Neural progenitor cell (in vitro differentiated cells): ENCODE measurements around the gene PNLIP.

Source experiments
- EZH2 ChIP-seq: fragments of 200-600 bp; sonication (generic); IDR thresholded peaks from 2 replicates; pipeline ENCODE4 v1.6.1; 2017; ENCODE audit warnings: antibody characterized with exemption, mild to moderate bottlenecking, moderate library complexity
- EZH2phosphoT487 ChIP-seq: fragments of 200-600 bp; sonication (generic); IDR thresholded peaks from 2 replicates; pipeline ENCODE4 v1.6.1; 2017; ENCODE audit warnings: antibody characterized with exemption
- TF ChIP-seq, protein P1 (sequence below): fragments of 200-600 bp; sonication (generic); IDR thresholded peaks from 2 replicates; pipeline ENCODE4 v1.5.1; 2017; ENCODE audit warnings: antibody characterized with exemption, mild to moderate bottlenecking

- TF ChIP-seq, protein P1, sequence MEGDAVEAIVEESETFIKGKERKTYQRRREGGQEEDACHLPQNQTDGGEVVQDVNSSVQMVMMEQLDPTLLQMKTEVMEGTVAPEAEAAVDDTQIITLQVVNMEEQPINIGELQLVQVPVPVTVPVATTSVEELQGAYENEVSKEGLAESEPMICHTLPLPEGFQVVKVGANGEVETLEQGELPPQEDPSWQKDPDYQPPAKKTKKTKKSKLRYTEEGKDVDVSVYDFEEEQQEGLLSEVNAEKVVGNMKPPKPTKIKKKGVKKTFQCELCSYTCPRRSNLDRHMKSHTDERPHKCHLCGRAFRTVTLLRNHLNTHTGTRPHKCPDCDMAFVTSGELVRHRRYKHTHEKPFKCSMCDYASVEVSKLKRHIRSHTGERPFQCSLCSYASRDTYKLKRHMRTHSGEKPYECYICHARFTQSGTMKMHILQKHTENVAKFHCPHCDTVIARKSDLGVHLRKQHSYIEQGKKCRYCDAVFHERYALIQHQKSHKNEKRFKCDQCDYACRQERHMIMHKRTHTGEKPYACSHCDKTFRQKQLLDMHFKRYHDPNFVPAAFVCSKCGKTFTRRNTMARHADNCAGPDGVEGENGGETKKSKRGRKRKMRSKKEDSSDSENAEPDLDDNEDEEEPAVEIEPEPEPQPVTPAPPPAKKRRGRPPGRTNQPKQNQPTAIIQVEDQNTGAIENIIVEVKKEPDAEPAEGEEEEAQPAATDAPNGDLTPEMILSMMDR = no peak
- TF ChIP-seq EZH2 = no peak
- no peak for TF ChIP-seq EZH2phosphoT487
Measured at GRCh38 chr10:116565534-116565933, 19.8 kb downstream of the PNLIP start.
